Hepatocyte (in vitro differentiated cells): ENCODE measurements around the gene ARSI. TPM values are rescaled to one million over a fixed set of nuclear protein-coding genes. Genes with fewer than 3 reads are reported as not detected.
"Not testable (repeated sequence)": the region's sequence is repeated elsewhere in the genome, so short reads cannot be mapped to it uniquely, and the experiment has no call there.

ENCODE experiments used
- DNase-seq: peaks from one replicate; pipeline ENCODE4 v3.0.0-alpha.2; 2016; ENCODE audit warnings: low spot score
- H2AFZ ChIP-seq: fragments of 200-600 bp; sonication (generic); 2 replicates; pipeline ENCODE4 v1.6.0; 2016; ENCODE audit warnings: antibody characterized with exemption, mild to moderate bottlenecking
- H3K27ac ChIP-seq: fragments of 200-600 bp; sonication (generic); 2 replicates; pipeline ENCODE4 v1.5.1; 2016; ENCODE audit warnings: mild to moderate bottlenecking
- H3K27me3 ChIP-seq: fragments of 200-600 bp; sonication (generic); 2 replicates; pipeline ENCODE4 v1.6.1; 2016
- H3K36me3 ChIP-seq: fragments of 200-600 bp; sonication (generic); replicated peaks from 2 replicates; pipeline ENCODE4 v1.5.1; 2016; ENCODE audit warnings: low read depth; ENCODE audit not compliant: insufficient read depth
- H3K4me1 ChIP-seq: fragments of 200-600 bp; sonication (generic); 2 replicates; pipeline ENCODE4 v1.5.1; 2016; ENCODE audit warnings: mild to moderate bottlenecking, moderate library complexity; ENCODE audit not compliant: insufficient read depth
- H3K4me2 ChIP-seq: fragments of 200-600 bp; sonication (generic); 2 replicates; pipeline ENCODE4 v1.6.0; 2016
- H3K4me3 ChIP-seq: fragments of 200-600 bp; sonication (generic); 2 replicates; pipeline ENCODE4 v1.5.1; 2016; ENCODE audit warnings: mild to moderate bottlenecking
- H3K79me2 ChIP-seq: fragments of 200-600 bp; sonication (generic); 2 replicates; pipeline ENCODE4 v1.6.0; 2017; ENCODE audit warnings: mild to moderate bottlenecking
- H3K9me2 ChIP-seq: fragments of 200-600 bp; sonication (generic); replicated peaks from 2 replicates; pipeline ENCODE4 v1.6.0; 2017; ENCODE audit warnings: mild to moderate bottlenecking; ENCODE audit not compliant: insufficient read depth
- H3K9me3 ChIP-seq: fragments of 200-600 bp; sonication (generic); 2 replicates; pipeline ENCODE4 v1.5.1; 2016; ENCODE audit warnings: low read depth, mild to moderate bottlenecking
- H4K20me1 ChIP-seq: fragments of 200-600 bp; sonication (generic); 2 replicates; pipeline ENCODE4 v1.6.0; 2016; ENCODE audit warnings: mild to moderate bottlenecking; ENCODE audit not compliant: insufficient read depth, poor library complexity, severe bottlenecking
- CTCF ChIP-seq: fragments of 200-600 bp; sonication (generic); IDR thresholded peaks from 2 replicates; pipeline ENCODE4 v1.5.1; 2016; ENCODE audit warnings: antibody characterized with exemption, mild to moderate bottlenecking; ENCODE audit not compliant: poor library complexity
- EZH2 ChIP-seq: fragments of 200-600 bp; sonication (generic); IDR thresholded peaks from 2 replicates; pipeline ENCODE4 v1.6.1; 2016; ENCODE audit warnings: antibody characterized with exemption, mild to moderate bottlenecking, borderline replicate concordance
- EZH2phosphoT487 ChIP-seq: fragments of 200-600 bp; sonication (generic); IDR thresholded peaks from one replicate; pipeline ENCODE4 v1.6.1; 2018; ENCODE audit warnings: antibody characterized with exemption, mild to moderate bottlenecking, low read depth, moderate library complexity; ENCODE audit not compliant: unreplicated experiment, severe bottlenecking
- WGBS: methylation state at CpG from one replicate; pipeline ENCODE4 v1.1.6; 2016; ENCODE audit warnings: low lambda C conversion rate; ENCODE audit errors: missing lambda C conversion rate; 5-methylcytosine and 5-hydroxymethylcytosine counted together
- polyA plus RNA-seq: library from polyadenylated mRNA; unstranded; fragments of >200 nt; fragmentation: Nextera tagmentation; extraction: Ambion mirVana; gene quantifications from 2 replicates; pipeline ENCODE4 v1.2.1, GENCODE V29; 2016
- total RNA-seq: library from RNA; depleted of rRNA; stranded (reverse); fragments of >200 nt; gene quantifications from 2 replicates; pipeline ENCODE4 v1.2.3, GENCODE V29; 2014

Gene ARSI
- total and polyA plus RNA-seq, 2 experiments from 2014 or later, result 27.1 to 27.9 TPM

DNA sequence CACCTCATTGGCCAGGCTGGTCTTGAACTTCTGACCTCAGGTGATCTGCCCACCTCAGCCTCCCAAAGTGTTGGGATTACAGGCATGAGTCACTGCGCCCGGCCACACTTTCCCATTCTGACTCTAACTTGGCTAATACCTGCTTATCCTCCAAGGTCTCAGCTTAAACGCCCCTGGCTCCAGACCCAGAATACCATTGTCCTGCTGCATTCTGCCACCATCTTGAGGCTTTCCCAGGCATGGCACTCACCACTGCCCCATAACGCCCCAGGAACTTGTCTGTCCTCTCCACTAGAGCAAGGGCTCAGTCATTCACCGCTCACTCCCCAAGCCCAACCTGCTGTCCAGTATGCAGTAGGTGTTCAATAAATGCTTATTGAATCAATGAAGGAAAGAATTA lies 53.0 kb downstream of the ARSI start:
- no peak for DNase-seq
- H3K4me1 ChIP-seq, result peaks cover 14% of the 10 kb centered on the region
- no peak overlapping the region for H3K4me3 ChIP-seq
- H3K79me2 ChIP-seq, result no peaks in the 10 kb centered on the region
- H3K27me3 ChIP-seq, result no peaks in the 10 kb centered on the region
- no peak overlapping the region for H3K4me2 ChIP-seq
- 83% methylated on average over 5 of the region's 5 CpGs for WGBS
- H3K9me2 ChIP-seq, result no peaks in the 10 kb centered on the region
- no peak overlapping the region for H2AFZ ChIP-seq
- no peak overlapping the region for H3K27ac ChIP-seq
- no peaks in the 10 kb centered on the region for H3K36me3 ChIP-seq
- TF ChIP-seq EZH2, result no peak
- no peak for TF ChIP-seq EZH2phosphoT487
- no peak for TF ChIP-seq CTCF
- H4K20me1 ChIP-seq, result no peaks in the 10 kb centered on the region
- H3K9me3 ChIP-seq, result no peaks in the 10 kb centered on the region

DNA sequence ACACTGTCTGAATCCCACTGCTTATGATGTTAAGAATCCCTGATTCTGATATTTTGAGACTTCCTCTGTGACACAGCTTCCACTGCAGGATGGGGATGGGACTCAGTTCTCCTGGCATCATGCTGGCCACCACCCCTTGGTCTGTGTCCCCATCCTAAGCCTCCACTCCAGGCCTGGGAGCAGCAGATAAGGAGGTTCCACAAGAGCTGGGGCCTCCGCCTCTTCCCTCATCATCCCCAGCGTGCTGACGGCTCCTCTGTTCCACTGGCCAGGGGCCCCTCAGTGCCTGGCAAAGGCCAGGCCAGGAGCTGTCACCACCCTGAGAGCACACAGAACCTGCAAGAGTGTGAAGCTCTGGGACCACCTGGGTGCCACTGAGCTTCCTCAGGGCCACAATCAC lies 53.8 kb downstream of the ARSI start:
- Histone ChIP-seq H3K79me2 (no peaks in the 10 kb centered on the region), H3K4me2 (no peak overlapping the region), H3K27me3 (no peaks in the 10 kb centered on the region), H2AFZ (no peak overlapping the region), H3K9me3 (no peaks in the 10 kb centered on the region), H3K36me3 (no peaks in the 10 kb centered on the region), H4K20me1 (no peaks in the 10 kb centered on the region), H3K4me3 (no peak overlapping the region), H3K27ac (no peak overlapping the region), H3K9me2 (no peaks in the 10 kb centered on the region), H3K4me1 (peaks cover 13% of the 10 kb centered on the region)
- DNase-seq, result no peak
- 90% methylated on average over 3 of the region's 3 CpGs for WGBS
- TF ChIP-seq EZH2phosphoT487, result no peak
- no peak for TF ChIP-seq CTCF
- TF ChIP-seq EZH2, result no peak

- not testable (repeated sequence) for H3K9me3 ChIP-seq, H3K4me2 ChIP-seq, H3K9me2 ChIP-seq, DNase-seq, H4K20me1 ChIP-seq, H3K27ac ChIP-seq, H3K4me3 ChIP-seq, H3K36me3 ChIP-seq, H3K79me2 ChIP-seq, H3K27me3 ChIP-seq, H2AFZ ChIP-seq
- peaks cover 13% of the 10 kb centered on the region for H3K4me1 ChIP-seq
- 93% methylated on average over 6 of the region's 6 CpGs for WGBS
These were observed 54.2 kb downstream of the ARSI start for GRCh38 chr5:150248493-150248892.

DNA sequence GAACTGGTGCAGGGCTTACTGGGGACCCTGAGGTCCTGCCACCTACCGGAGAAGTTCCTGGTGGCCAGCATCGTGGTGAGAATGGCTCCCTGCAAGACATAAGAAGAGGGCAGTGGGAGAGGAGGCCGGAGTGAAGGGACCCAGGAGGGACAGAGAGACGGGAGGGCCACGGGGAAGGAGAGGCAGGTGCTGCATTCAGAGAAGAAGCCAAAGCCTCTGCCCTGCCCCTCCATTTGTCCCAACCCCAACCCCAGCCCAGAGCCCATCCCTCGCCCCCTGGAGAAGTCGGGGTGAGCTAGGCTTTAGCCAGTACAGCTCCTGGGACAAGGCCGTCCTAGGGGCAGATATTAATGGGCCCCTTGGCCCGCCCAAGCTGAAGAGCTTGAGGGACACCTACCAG lies 55.0 kb downstream of the ARSI start:
- no peaks in the 10 kb centered on the region for H3K9me3 ChIP-seq
- H3K4me1 ChIP-seq, result peaks cover 13% of the 10 kb centered on the region
- 96% methylated on average over 7 of the region's 9 CpGs for WGBS
- no peak for DNase-seq
- H3K27ac ChIP-seq, result no peak overlapping the region
- H3K4me2 ChIP-seq, result no peak overlapping the region
- H3K27me3 ChIP-seq, result no peaks in the 10 kb centered on the region
- H3K4me3 ChIP-seq, result no peak overlapping the region
- H3K9me2 ChIP-seq, result no peaks in the 10 kb centered on the region
- no peaks in the 10 kb centered on the region for H4K20me1 ChIP-seq
- no peaks in the 10 kb centered on the region for H3K79me2 ChIP-seq
- H3K36me3 ChIP-seq, result no peaks in the 10 kb centered on the region
- H2AFZ ChIP-seq, result no peak overlapping the region
- TF ChIP-seq EZH2, result no peak
- no peak for TF ChIP-seq EZH2phosphoT487
- no peak for TF ChIP-seq CTCF
